ENCODE measurements around the gene HOXB3.

GRCh38 chr17:48571024-48571818 lies 18.8 kb downstream of the HOXB3 start:
- TF ChIP-seq, protein P1, sequence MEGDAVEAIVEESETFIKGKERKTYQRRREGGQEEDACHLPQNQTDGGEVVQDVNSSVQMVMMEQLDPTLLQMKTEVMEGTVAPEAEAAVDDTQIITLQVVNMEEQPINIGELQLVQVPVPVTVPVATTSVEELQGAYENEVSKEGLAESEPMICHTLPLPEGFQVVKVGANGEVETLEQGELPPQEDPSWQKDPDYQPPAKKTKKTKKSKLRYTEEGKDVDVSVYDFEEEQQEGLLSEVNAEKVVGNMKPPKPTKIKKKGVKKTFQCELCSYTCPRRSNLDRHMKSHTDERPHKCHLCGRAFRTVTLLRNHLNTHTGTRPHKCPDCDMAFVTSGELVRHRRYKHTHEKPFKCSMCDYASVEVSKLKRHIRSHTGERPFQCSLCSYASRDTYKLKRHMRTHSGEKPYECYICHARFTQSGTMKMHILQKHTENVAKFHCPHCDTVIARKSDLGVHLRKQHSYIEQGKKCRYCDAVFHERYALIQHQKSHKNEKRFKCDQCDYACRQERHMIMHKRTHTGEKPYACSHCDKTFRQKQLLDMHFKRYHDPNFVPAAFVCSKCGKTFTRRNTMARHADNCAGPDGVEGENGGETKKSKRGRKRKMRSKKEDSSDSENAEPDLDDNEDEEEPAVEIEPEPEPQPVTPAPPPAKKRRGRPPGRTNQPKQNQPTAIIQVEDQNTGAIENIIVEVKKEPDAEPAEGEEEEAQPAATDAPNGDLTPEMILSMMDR (IDR thresholded peaks at IDR 0.05; ENCODE audit: poor library complexity, severe bottlenecking) = no peak
- TF ChIP-seq EZH2 (IDR thresholded peaks at IDR 0.05; ENCODE audit: borderline replicate concordance, insufficient read depth, low read length, poor library complexity, severe bottlenecking) = no peak
- no peak for TF ChIP-seq REST (IDR thresholded peaks at IDR 0.05; ENCODE audit: borderline replicate concordance)
- TF ChIP-seq MXI1 (conservative IDR thresholded peaks at IDR 0.05; ENCODE audit: poor library complexity, severe bottlenecking) = no peak
- TF ChIP-seq EP300 (conservative IDR thresholded peaks at IDR 0.05; ENCODE audit: poor library complexity, severe bottlenecking) = no peak

All from neural cell (in vitro differentiated cells).